ENCODE data around the gene TPM4. TPM values are rescaled to one million over a fixed set of nuclear protein-coding genes. Genes with fewer than 3 reads are reported as not detected.
"Not testable (repeated sequence)": the region's sequence is repeated elsewhere in the genome, so short reads cannot be mapped to it uniquely, and the experiment has no call there.

TPM4 gene
- total RNA-seq, 1 experiment from 2014 or later = 307 TPM

DNA sequence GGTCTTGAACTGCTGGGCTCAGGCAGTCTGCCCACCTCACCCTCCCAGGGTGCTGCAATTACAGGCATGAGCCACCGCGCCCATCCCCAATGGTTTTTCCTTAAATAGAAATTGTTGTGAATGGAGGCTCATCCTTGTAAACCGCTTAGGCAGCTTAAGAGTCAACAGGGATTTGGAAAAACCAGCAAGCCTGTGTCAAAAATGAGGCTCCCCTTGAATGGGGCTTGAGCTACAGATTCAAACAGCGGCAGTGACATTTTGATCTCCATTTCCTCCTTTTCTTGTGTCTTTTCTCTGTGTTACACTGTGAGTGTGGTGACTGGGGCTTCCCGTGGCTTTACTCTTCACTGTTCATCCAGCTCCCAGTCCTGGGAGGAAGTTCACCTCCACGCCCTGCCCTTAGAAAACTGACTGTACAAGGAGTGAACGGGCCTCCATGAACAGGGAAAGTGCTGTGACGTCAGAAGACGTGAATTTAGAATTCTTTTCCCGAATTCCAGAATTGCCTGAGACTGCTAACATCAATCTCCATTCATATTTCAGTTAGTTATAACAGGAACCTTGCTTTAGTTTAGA lies 20.1 kb downstream of the TPM4 start:
- no peaks in the 10 kb centered on the region for H4K20me1 ChIP-seq (ENCODE audit: insufficient read depth)
- no TSS peak for BruUV-seq (replicated peaks)
- H3K4me1 ChIP-seq (replicated peaks; ENCODE audit: insufficient read depth) = peaks cover 69% of the 10 kb centered on the region
- H3K9me2 ChIP-seq (ENCODE audit: insufficient read depth) = no peaks in the 10 kb centered on the region
- H3K9me3 ChIP-seq (ENCODE audit: insufficient read depth, low read depth) = no peaks in the 10 kb centered on the region
- H3K27ac ChIP-seq = peak overlapping the region; percentile 8; the same call in 1 of the 2 replicates
- no peak overlapping the region for H3K4me2 ChIP-seq
- TF ChIP-seq, protein P1, sequence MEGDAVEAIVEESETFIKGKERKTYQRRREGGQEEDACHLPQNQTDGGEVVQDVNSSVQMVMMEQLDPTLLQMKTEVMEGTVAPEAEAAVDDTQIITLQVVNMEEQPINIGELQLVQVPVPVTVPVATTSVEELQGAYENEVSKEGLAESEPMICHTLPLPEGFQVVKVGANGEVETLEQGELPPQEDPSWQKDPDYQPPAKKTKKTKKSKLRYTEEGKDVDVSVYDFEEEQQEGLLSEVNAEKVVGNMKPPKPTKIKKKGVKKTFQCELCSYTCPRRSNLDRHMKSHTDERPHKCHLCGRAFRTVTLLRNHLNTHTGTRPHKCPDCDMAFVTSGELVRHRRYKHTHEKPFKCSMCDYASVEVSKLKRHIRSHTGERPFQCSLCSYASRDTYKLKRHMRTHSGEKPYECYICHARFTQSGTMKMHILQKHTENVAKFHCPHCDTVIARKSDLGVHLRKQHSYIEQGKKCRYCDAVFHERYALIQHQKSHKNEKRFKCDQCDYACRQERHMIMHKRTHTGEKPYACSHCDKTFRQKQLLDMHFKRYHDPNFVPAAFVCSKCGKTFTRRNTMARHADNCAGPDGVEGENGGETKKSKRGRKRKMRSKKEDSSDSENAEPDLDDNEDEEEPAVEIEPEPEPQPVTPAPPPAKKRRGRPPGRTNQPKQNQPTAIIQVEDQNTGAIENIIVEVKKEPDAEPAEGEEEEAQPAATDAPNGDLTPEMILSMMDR (conservative IDR thresholded peaks at IDR 0.05) = no peak
- TF ChIP-seq EZH2 (IDR thresholded peaks at IDR 0.05; ENCODE audit: low read depth) = no peak
- ChIA-PET CTCF (interaction anchor here (0.5 kb wide), 2 partner anchors 33 to 88 kb away, joined by 4 to 5 read pairs; no protein-coding TSS in a partner anchor), POLR2A (ENCODE audit: unreplicated experiment) (interaction anchor here (0.6 to 0.8 kb wide), 2 partner anchors 244 to 455 kb away, joined by 4 to 7 read pairs; no protein-coding TSS in a partner anchor)
- H3F3A ChIP-seq (ENCODE audit: insufficient read depth, low read depth) = peaks cover 88% of the 10 kb centered on the region
- intact Hi-C loops (cut with micrococcal nuclease; ENCODE audit: unreplicated experiment) = no loop called here
- peaks cover 57% of the 10 kb centered on the region for H3K36me3 ChIP-seq (ENCODE audit: low read depth)
- no peak overlapping the region for H3K4me3 ChIP-seq
- peaks cover 17% of the 10 kb centered on the region for H3K79me2 ChIP-seq (ENCODE audit: low read depth)
- DNase-seq = no peak
- H3K27me3 ChIP-seq (ENCODE audit: insufficient read depth, low read depth) = no peaks in the 10 kb centered on the region
- H2AFZ ChIP-seq = no peak overlapping the region

DNA sequence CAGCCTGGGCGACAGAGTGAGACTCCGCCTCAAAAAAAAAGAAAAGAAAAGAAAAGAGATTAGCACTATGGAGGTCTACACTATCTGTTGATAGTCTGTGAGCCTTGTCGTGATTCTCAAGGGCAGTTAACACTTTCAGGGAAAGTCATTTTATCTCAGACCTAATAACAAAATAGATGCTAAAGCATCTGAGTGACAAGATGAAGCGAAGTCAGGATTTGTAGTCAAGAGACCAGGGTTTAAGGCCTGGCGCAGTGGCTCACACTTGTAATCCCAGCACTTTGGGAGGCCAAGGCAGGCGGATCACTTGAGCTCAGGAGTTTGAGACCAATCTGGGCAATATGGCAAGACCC lies 22.1 kb downstream of the TPM4 start:
- intact Hi-C loops (cut with micrococcal nuclease; ENCODE audit: unreplicated experiment) = no loop called here
- Histone ChIP-seq H3K27me3 (ENCODE audit: insufficient read depth, low read depth) (no peaks in the 10 kb centered on the region), H3F3A (ENCODE audit: insufficient read depth, low read depth) (peaks cover 88% of the 10 kb centered on the region), H3K27ac (peak overlapping the region; percentile 63), H3K4me2 (peak overlapping the region; percentile 58), H3K4me1 (replicated peaks; ENCODE audit: insufficient read depth) (peaks cover 49% of the 10 kb centered on the region), H3K79me2 (ENCODE audit: low read depth) (peaks cover 9% of the 10 kb centered on the region; the same call in 1 of the 2 replicates), H3K9me3 (ENCODE audit: insufficient read depth, low read depth) (no peaks in the 10 kb centered on the region), H3K4me3 (no peak overlapping the region), H3K9me2 (ENCODE audit: insufficient read depth) (no peaks in the 10 kb centered on the region), H3K36me3 (ENCODE audit: low read depth) (peaks cover 55% of the 10 kb centered on the region), H2AFZ (no peak overlapping the region), H4K20me1 (ENCODE audit: insufficient read depth) (no peaks in the 10 kb centered on the region)
- DNase-seq = no peak
- no TSS peak for BruUV-seq (replicated peaks)
- CTCF ChIA-PET = no interaction called here
- POLR2A ChIA-PET (ENCODE audit: unreplicated experiment) = no interaction called here
- TF ChIP-seq, protein P1 (conservative IDR thresholded peaks at IDR 0.05) = no peak
- TF ChIP-seq EZH2 (IDR thresholded peaks at IDR 0.05; ENCODE audit: low read depth) = no peak

DNA sequence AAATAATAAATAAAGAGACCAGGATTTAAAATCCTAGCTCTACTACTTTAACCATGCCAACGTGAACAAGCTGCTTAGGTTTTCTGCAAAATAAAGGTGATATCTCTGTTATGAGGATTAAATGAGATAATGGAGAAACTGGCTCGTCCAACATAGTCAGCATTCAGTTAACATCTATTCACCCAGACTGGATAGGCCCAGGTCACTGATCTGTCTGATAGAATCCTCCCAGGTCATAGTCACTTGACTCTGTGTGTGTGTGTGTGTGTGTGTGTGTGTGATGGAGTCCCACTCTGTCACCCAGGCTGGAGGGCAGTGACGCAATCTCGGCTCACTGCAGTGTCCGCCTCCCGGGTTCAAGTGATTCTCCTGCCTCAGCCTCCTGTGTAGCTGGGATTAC lies 22.5 kb downstream of the TPM4 start:
- Histone ChIP-seq H3K36me3 (ENCODE audit: low read depth) (peaks cover 57% of the 10 kb centered on the region), H3K27me3 (ENCODE audit: insufficient read depth, low read depth) (no peaks in the 10 kb centered on the region), H2AFZ (no peak overlapping the region), H3K79me2 (ENCODE audit: low read depth) (peaks cover 9% of the 10 kb centered on the region; the same call in 1 of the 2 replicates), H3K4me1 (replicated peaks; ENCODE audit: insufficient read depth) (peaks cover 44% of the 10 kb centered on the region), H3K4me2 (no peak overlapping the region), H3K27ac (no peak overlapping the region), H3K9me2 (ENCODE audit: insufficient read depth) (no peaks in the 10 kb centered on the region), H3K4me3 (no peak overlapping the region), H4K20me1 (ENCODE audit: insufficient read depth) (no peaks in the 10 kb centered on the region), H3K9me3 (ENCODE audit: insufficient read depth, low read depth) (no peaks in the 10 kb centered on the region), H3F3A (ENCODE audit: insufficient read depth, low read depth) (peaks cover 88% of the 10 kb centered on the region)
- intact Hi-C loops (cut with micrococcal nuclease; ENCODE audit: unreplicated experiment) = no loop called here
- TF ChIP-seq, protein P1 (conservative IDR thresholded peaks at IDR 0.05) = no peak
- TF ChIP-seq EZH2 (IDR thresholded peaks at IDR 0.05; ENCODE audit: low read depth) = no peak
- BruUV-seq (replicated peaks) = no TSS peak
- ChIA-PET CTCF (no interaction called here), POLR2A (ENCODE audit: unreplicated experiment) (no interaction called here)
- DNase-seq = no peak

DNA sequence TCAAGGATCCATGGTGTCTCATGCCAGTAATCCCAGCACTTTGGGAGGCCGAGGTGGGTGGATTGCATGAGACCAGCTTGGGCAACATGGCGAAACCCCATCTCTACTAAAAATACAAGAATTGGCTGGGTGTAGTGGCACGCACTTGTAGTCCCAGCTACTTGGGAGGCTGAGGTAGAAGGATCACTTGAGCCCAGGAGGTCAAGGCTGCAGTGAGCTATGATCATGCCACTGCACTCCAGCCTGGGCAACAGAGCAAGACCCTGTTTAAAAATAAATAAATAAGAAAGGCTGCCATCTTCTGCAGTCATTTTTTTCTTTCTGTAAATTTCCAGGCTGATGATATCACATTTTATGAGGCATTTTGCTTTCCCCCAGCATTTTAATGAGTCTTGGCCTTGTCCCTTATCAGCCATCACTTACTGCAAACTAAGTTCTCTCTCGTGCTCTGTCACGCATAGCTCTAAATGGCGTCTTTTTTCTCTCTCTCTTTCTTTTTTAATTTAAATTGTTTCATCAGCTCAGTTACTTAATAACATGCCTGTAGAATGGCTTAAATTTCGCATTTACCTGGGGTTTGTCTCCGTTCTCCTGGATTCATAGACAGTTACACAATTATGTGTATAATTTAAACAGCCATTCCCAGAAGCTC lies 23.1 kb downstream of the TPM4 start:
- H3K4me3 ChIP-seq; H3K9me2 ChIP-seq (ENCODE audit: insufficient read depth); H3K4me2 ChIP-seq; H3K27ac ChIP-seq; CTCF ChIA-PET; BruUV-seq (replicated peaks); POLR2A ChIA-PET (ENCODE audit: unreplicated experiment); H3K79me2 ChIP-seq (ENCODE audit: low read depth); intact Hi-C loops (cut with micrococcal nuclease; ENCODE audit: unreplicated experiment); H3K9me3 ChIP-seq (ENCODE audit: insufficient read depth, low read depth); H4K20me1 ChIP-seq (ENCODE audit: insufficient read depth); H3K27me3 ChIP-seq (ENCODE audit: insufficient read depth, low read depth); DNase-seq; H2AFZ ChIP-seq: not testable (repeated sequence)
- H3K36me3 ChIP-seq (ENCODE audit: low read depth) = peaks cover 55% of the 10 kb centered on the region
- peaks cover 85% of the 10 kb centered on the region for H3F3A ChIP-seq (ENCODE audit: insufficient read depth, low read depth)
- H3K4me1 ChIP-seq (replicated peaks; ENCODE audit: insufficient read depth) = peaks cover 38% of the 10 kb centered on the region

All from PC-9 (cell line).